ENCODE measurements around the gene C5orf58. TPM values are rescaled to one million over a fixed set of nuclear protein-coding genes. Genes with fewer than 3 reads are reported as not detected.

Gene C5orf58
- total RNA-seq, 1 donor from 2014 or later: not detected

DNA sequence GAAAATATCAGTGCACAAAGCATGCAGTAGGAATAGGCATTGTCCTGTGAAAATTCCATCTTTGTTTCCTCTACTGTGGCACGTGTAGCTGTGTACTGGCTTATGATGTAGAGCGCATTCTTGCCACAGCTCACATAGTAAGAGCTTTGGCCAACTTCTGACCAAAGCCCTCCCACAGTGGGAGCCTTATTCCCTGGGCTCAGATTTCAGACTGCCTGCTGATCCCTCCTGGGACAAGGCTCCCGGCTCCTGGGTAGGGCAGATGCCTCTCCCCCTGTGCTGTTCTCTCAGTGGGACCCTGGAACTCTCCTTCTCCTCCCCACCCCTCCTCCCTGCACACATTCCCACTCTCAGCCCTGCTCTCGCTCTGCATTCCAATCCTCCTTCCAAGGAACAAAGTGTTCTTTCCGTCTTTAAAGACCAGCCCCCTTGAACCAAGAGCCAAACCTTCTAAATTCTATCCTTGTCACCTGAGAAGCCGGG lies 47.3 kb downstream of the C5orf58 start:
- no peak for DNase-seq (ENCODE audit: low read depth in 2 of 2)

GRCh38 chr5:170283296-170283695 lies 50.5 kb downstream of the C5orf58 start:
- DNase-seq (ENCODE audit: low read depth in 2 of 2): no peak

DNA sequence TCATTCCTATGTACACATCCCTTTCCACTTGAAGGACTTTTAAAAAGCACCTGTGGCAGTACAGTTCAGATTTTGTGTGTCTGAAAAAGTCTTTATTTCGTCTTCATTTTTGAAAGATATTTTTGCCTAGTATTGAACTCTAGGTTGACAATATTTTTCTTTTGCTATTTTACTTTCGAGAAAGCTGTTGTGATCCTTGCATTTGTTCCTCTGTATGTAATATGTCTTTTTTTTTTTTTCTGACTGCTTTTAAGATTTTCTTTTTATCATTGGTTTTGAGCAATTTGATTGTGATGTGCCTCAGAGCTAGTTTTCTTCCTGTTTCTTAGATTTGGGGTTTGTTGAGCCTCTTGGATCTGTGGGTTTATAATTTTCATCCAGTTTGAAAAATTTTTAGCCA lies 51.4 kb downstream of the C5orf58 start:
- DNase-seq (ENCODE audit: low read depth in 2 of 2): no peak

DNA sequence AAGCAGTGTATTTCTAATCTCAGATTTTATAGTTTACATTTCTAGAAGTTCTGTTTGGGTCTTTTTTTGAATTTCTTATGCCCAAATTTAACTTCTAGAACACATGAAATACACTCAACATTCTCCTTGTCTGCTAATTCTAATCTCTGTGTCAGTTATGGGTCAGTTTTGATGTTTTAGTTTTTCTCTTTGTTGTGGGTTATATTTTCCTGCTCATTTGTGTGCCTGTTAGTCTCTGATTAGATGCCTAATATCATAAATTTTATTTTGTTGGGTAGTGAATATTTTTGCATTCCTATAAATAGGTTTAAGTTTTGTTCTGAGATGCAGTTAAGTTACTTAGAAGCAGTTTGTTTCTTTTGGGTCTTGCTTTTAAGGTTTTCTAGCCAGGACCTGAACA lies 52.4 kb downstream of the C5orf58 start:
- DNase-seq (ENCODE audit: low read depth in 2 of 2): no peak

DNA sequence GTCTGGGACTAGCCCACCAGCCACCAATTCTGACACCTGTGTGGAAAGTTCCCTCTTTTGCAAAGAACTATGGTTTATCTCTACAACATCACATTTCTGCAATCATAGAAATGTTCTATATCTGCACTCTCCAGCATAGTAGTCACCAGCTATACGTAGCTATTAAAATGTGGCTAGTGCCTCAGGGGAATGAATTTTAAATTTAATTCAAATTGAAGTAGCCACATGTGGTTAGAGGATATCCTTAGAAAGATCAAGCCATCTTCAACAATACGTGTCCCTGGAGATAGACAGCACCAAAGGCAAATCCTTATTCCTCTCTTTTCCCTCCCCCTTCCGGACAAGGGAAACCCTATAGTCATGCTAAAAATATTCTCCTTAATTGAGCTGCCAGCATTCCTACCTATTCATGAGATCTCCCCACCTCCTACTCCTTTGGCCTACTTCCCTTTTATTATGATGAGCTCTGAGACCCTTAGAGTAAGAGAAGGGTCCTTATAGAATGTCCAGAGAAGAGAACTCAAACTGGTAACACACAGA lies 53.7 kb downstream of the C5orf58 start:
- DNase-seq (ENCODE audit: low read depth in 2 of 2): no peak

- DNase-seq (ENCODE audit: low read depth in 2 of 2): peak; percentile 24 to 76
Observed at GRCh38 chr5:170287532-170287931, 54.7 kb downstream of the C5orf58 start.

GRCh38 chr5:170288151-170288550 lies 55.4 kb downstream of the C5orf58 start:
- no peak for DNase-seq (ENCODE audit: low read depth in 2 of 2)

DNA sequence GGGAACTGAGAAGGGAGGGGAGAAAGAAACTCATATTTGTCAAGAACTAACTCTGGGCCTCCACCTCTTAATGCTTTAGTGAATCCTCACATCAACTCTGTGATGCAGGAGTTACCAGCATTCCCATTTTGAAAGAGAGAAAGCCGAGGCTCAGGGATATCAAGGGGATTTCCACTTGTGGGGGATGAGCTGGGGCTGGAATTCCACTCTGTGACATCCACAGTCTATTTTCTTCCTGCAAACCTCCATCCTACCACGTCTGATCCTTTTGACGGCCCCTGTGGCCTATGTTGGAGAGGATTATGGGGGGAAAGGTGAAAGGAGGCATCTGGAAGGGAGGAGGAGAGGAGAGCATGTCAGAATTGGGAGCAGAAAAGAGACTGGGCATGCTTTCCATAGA lies 55.8 kb downstream of the C5orf58 start:
- no peak for DNase-seq (ENCODE audit: low read depth in 2 of 2)

GRCh38 chr5:170289121-170289520 lies 56.3 kb downstream of the C5orf58 start:
- DNase-seq (ENCODE audit: low read depth in 2 of 2): no peak

DNA sequence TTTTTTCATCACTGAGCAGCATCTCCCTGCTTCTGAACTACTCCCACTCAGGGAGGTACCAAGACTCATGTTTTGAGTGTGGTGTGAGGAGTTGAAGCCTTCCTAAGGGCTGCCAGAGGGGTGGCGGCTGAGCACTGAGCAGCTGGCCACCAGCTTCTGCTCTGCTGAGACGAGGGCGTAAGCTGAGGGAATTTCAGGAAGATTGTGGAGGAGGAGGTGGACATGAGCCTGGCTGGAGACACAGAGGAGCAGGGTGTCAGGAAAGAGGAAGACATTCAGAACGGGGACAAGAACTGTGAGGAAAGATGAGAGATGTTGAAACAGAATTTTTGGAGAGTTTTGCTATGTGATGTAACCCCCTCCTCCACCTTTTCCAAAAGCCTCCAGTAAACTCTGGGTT lies 57.0 kb downstream of the C5orf58 start:
- no peak for DNase-seq (ENCODE audit: low read depth in 2 of 2)

- DNase-seq (ENCODE audit: low read depth in 2 of 2): no peak
Observed at GRCh38 chr5:170290498-170290897, 57.7 kb downstream of the C5orf58 start.

GRCh38 chr5:170292179-170293104 lies 59.7 kb downstream of the C5orf58 start:
- no peak for DNase-seq (ENCODE audit: low read depth in 2 of 2)

GRCh38 chr5:170293273-170293672 lies 60.5 kb downstream of the C5orf58 start:
- DNase-seq (ENCODE audit: low read depth in 2 of 2): no peak

GRCh38 chr5:170294057-170294456 lies 61.3 kb downstream of the C5orf58 start:
- DNase-seq (ENCODE audit: low read depth in 2 of 2): no peak

DNA sequence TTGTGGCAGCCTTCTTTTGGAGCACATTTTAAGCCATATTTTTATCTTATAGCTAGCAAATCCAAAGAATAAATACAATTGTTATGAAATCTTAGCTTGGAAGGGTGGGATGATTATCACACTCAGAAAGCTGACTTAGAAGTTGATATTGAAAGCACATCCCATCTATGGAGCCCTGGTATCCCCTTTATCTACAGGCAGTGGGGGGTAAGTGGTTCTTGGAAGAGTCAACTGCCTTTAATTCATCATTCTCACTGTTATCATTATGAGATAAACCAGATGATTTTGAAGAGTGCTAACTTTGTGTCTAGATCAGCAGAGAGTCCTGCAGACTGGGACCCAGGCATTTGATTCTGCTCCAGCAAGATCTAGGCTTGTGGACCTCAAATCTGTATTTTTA lies 61.8 kb downstream of the C5orf58 start:
- DNase-seq (ENCODE audit: low read depth in 2 of 2): no peak

Other genes starting within 250 kb of the C5orf58 start
- not detected in 2 replicates for gene FOXI1, start 127.1 kb upstream of the C5orf58 start, total RNA-seq
- gene LCP2, start 64.8 kb downstream of the C5orf58 start, total RNA-seq: 0.20 and 0.22 TPM in 2 replicates
- not detected in 2 replicates for gene KCNMB1, start 156.4 kb downstream of the C5orf58 start, total RNA-seq

All from lung microvascular endothelial cell (primary cell).